OCI-LY1 (cell line): Measurements from ENCODE around the gene E2F8.

Experiments
- H2AFZ ChIP-seq: fragments of 200-600 bp; sonication (generic), shearing (Covaris generic); 2 replicates; pipeline ENCODE4 v1.6.0; 2014; ENCODE audit warnings: antibody characterized with exemption, mild to moderate bottlenecking, low read length
- H3F3A ChIP-seq: fragments of 200-600 bp; sonication (generic), shearing (Covaris generic); 2 replicates; pipeline ENCODE4 v1.6.0; 2014; ENCODE audit warnings: mild to moderate bottlenecking, antibody characterized with exemption, low read length, moderate library complexity; ENCODE audit not compliant: insufficient read depth
- H3K27ac ChIP-seq: fragments of 200-600 bp; sonication (generic); 2 replicates; pipeline ENCODE4 v1.5.1; 2014; ENCODE audit warnings: low read length, mixed run types, mild to moderate bottlenecking, low read depth; ENCODE audit not compliant: poor library complexity, severe bottlenecking
- H3K27me3 ChIP-seq: fragments of 200-600 bp; sonication (generic); 2 replicates; pipeline ENCODE4 v1.6.0; 2014; ENCODE audit warnings: antibody characterized with exemption, mild to moderate bottlenecking, low read length, moderate library complexity; ENCODE audit not compliant: insufficient read depth
- H3K36me3 ChIP-seq: fragments of 200-600 bp; sonication (generic); 2 replicates; pipeline ENCODE4 v1.6.1; 2014; ENCODE audit warnings: mild to moderate bottlenecking, antibody characterized with exemption, low read length, moderate library complexity, mixed read lengths; ENCODE audit not compliant: insufficient read depth
- H3K4me1 ChIP-seq: fragments of 200-600 bp; sonication (generic); 2 replicates; pipeline ENCODE4 v1.5.1; 2014; ENCODE audit warnings: mild to moderate bottlenecking, low read length, moderate library complexity; ENCODE audit not compliant: insufficient read depth, severe bottlenecking
- H3K4me2 ChIP-seq: fragments of 200-600 bp; sonication (generic), shearing (Covaris generic); 2 replicates; pipeline ENCODE4 v1.6.1; 2014; ENCODE audit warnings: low read length
- H3K4me3 ChIP-seq: fragments of 200-600 bp; sonication (generic); 2 replicates; pipeline ENCODE4 v1.5.1; 2014; ENCODE audit warnings: low read length, low read depth, mild to moderate bottlenecking, mixed read lengths; ENCODE audit not compliant: poor library complexity, severe bottlenecking
- H3K79me2 ChIP-seq: fragments of 200-600 bp; shearing (Covaris generic); 2 replicates; pipeline ENCODE4 v1.6.1; 2016; ENCODE audit warnings: mixed run types, low read length, mixed read lengths; ENCODE audit not compliant: insufficient read depth
- H3K9ac ChIP-seq: fragments of 200-600 bp; sonication (generic), shearing (Covaris generic); 2 replicates; pipeline ENCODE4 v1.6.1; 2014; ENCODE audit warnings: mild to moderate bottlenecking, low read length, mixed read lengths
- H3K9me2 ChIP-seq: fragments of 200-600 bp; sonication (generic), shearing (Covaris generic); 2 replicates; pipeline ENCODE4 v1.6.1; 2014; ENCODE audit warnings: low read depth, mild to moderate bottlenecking, low read length, mixed read lengths
- H3K9me3 ChIP-seq: fragments of 200-600 bp; shearing (Covaris generic); 2 replicates; pipeline ENCODE4 v1.6.1; 2014; ENCODE audit warnings: low read length, mixed read lengths
- H4K20me1 ChIP-seq: fragments of 200-600 bp; sonication (generic), shearing (Covaris generic); 2 replicates; pipeline ENCODE4 v1.6.0; 2016; ENCODE audit warnings: mild to moderate bottlenecking, low read length; ENCODE audit not compliant: insufficient read depth
- CTCF ChIP-seq: fragments of 200-600 bp; sonication (generic), shearing (Covaris generic); IDR thresholded peaks from 2 replicates; pipeline ENCODE4 v1.5.1; 2017; ENCODE audit warnings: mild to moderate bottlenecking, antibody characterized with exemption, low read length, moderate library complexity, mixed read lengths
- EZH2 ChIP-seq: fragments of 200-600 bp; sonication (generic), shearing (Covaris generic); IDR thresholded peaks from 2 replicates; pipeline ENCODE4 v1.8.0; 2017; ENCODE audit warnings: borderline replicate concordance, mixed run types, mild to moderate bottlenecking, antibody characterized with exemption, low read length, moderate library complexity, mixed read lengths

The E2F8 gene

GRCh38 chr11:19218786-19219460 is 21.8 kb downstream of the E2F8 start:
- Histone ChIP-seq H3K9me3 (no peaks in the 10 kb centered on the region), H2AFZ (no peak overlapping the region), H3F3A (0 out of 2 replicates have a peak, but pooled peaks cover 7% of the 10 kb centered on the region), H3K79me2 (no peaks in the 10 kb centered on the region), H3K4me2 (no peak overlapping the region), H3K4me1 (no peaks in the 10 kb centered on the region), H4K20me1 (no peaks in the 10 kb centered on the region), H3K27me3 (no peaks in the 10 kb centered on the region), H3K9ac (no peak overlapping the region), H3K4me3 (no peak overlapping the region), H3K27ac (no peak overlapping the region), H3K9me2 (no peaks in the 10 kb centered on the region), H3K36me3 (peaks cover 11% of the 10 kb centered on the region)
- no peak for TF ChIP-seq CTCF

- H3K9me3 ChIP-seq = no peaks in the 10 kb centered on the region
- H3K4me3 ChIP-seq = no peak overlapping the region
- H3K9me2 ChIP-seq = no peaks in the 10 kb centered on the region
- H3K27me3 ChIP-seq = no peaks in the 10 kb centered on the region
- H3K4me2 ChIP-seq = no peak overlapping the region
- no peaks in the 10 kb centered on the region for H3K79me2 ChIP-seq
- H3K4me1 ChIP-seq = no peaks in the 10 kb centered on the region
- peaks cover 5% of the 10 kb centered on the region for H3K36me3 ChIP-seq
- H3K9ac ChIP-seq = no peak overlapping the region
- H2AFZ ChIP-seq = no peak overlapping the region
- H4K20me1 ChIP-seq = no peaks in the 10 kb centered on the region
- H3F3A ChIP-seq = 0 out of 2 replicates have a peak, but pooled peaks cover 7% of the 10 kb centered on the region
- TF ChIP-seq EZH2 (no peak), CTCF (no peak)
- H3K27ac ChIP-seq = no peak overlapping the region
Measured at GRCh38 chr11:19218216-19218615, 22.5 kb downstream of the E2F8 start.

- Histone ChIP-seq H3K79me2 (no peaks in the 10 kb centered on the region), H3K4me2 (no peak overlapping the region), H3K36me3 (no peaks in the 10 kb centered on the region), H3F3A (0 out of 2 replicates have a peak, but pooled peaks cover 7% of the 10 kb centered on the region), H3K9ac (no peak overlapping the region), H3K4me3 (no peak overlapping the region), H3K9me2 (no peaks in the 10 kb centered on the region), H3K27ac (no peak overlapping the region), H4K20me1 (no peaks in the 10 kb centered on the region), H2AFZ (no peak overlapping the region), H3K9me3 (no peaks in the 10 kb centered on the region), H3K4me1 (no peaks in the 10 kb centered on the region), H3K27me3 (no peaks in the 10 kb centered on the region)
- TF ChIP-seq EZH2 = no peak
Measured at GRCh38 chr11:19216709-19217374, 23.9 kb downstream of the E2F8 start.
